ENCODE data around the gene MAGI1. TPM values are rescaled to one million over a fixed set of nuclear protein-coding genes. Genes with fewer than 3 reads are reported as not detected.

The MAGI1 gene
- total and polyA plus RNA-seq, 7 donors, result 10.2 to 54.0 (median 29.8) TPM

DNA sequence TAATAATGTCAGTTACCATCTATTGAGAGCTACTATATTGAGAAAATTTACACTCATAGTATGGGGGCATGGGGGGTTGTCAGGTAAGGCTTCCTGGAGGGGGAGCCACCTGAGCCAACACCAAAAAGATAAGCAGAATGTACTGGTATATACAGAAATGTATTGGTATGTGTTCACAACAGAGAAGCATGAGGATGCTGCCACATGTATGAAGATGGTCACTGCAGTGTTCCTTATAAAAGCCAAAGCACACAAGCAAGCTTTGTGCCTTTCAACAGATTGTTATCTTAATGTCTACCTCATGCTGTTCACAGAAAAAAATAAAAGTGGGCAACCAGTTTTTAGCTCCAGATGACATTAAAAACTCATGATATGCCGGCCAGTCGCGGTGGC lies 149.0 kb downstream of the MAGI1 start:
- Histone ChIP-seq H3K4me1 (peaks cover 0 to 13% (median 13%) of the 10 kb centered on the region in 4 donors), H3K27me3 (no peaks in the 10 kb centered on the region), H3K9me3 (no peaks in the 10 kb centered on the region), H3K36me3 (no peaks in the 10 kb centered on the region), H3K4me3 (no peak overlapping the region), H3K27ac (peak overlapping the region in 3 of 4 donors; percentile 51 to 73 (median 67))
- intact Hi-C loops (cut with DNase I), result loop anchor here (10.0 kb wide), 1 partner anchor 145 kb away; the partner anchor contains the start of gene MAGI1
- no peak for TF ChIP-seq EP300 (IDR thresholded peaks at IDR 0.05)
- TF ChIP-seq, protein P1, sequence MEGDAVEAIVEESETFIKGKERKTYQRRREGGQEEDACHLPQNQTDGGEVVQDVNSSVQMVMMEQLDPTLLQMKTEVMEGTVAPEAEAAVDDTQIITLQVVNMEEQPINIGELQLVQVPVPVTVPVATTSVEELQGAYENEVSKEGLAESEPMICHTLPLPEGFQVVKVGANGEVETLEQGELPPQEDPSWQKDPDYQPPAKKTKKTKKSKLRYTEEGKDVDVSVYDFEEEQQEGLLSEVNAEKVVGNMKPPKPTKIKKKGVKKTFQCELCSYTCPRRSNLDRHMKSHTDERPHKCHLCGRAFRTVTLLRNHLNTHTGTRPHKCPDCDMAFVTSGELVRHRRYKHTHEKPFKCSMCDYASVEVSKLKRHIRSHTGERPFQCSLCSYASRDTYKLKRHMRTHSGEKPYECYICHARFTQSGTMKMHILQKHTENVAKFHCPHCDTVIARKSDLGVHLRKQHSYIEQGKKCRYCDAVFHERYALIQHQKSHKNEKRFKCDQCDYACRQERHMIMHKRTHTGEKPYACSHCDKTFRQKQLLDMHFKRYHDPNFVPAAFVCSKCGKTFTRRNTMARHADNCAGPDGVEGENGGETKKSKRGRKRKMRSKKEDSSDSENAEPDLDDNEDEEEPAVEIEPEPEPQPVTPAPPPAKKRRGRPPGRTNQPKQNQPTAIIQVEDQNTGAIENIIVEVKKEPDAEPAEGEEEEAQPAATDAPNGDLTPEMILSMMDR (IDR thresholded peaks at IDR 0.05), result no peak
- TF ChIP-seq POLR2A (IDR thresholded peaks at IDR 0.05), result no peak
- no peak for TF ChIP-seq POLR2AphosphoS5 (IDR thresholded peaks at IDR 0.05)
- DNase-seq, result no peak
- 97 to 98% methylated on average over 3 of the region's 3 CpGs for WGBS, 2 donors

DNA sequence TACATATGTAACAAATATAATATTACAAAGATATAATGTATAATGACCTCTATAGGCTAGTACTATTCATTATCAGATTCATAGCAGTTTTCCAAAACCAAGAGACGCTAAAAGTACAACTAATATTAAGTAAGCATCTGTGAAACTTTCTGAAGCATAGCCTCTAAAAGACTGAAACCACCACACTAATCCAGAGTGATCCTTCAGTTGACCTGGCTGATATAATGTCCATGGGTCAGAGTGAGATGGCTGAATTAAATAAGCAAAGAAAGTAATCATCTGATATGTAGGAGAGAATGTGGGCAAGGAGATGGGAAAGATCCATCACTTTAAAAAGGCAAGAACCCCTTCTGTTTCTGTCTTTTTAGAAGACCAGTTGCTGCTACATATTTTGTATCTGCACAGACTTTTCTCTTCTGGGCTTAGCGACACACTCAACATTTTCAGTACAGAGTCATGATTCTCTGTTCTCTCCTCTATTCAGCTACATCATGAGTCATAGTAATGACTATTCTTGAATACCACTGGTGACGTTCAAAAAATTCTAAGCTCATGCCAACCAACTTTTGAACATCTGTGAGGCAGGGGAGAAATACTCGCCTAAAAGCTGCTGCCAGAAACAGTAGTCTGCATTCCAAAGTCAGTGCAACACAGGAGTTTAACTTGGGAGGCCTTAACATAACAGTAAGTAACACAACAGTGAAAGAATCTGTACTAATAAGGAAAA lies 149.6 kb downstream of the MAGI1 start:
- Histone ChIP-seq H3K36me3 (no peaks in the 10 kb centered on the region), H3K4me3 (no peak overlapping the region), H3K9me3 (no peaks in the 10 kb centered on the region), H3K27me3 (no peaks in the 10 kb centered on the region), H3K4me1 (peaks cover 0 to 13% (median 12%) of the 10 kb centered on the region in 4 donors), H3K27ac (peak overlapping the region; percentile 36 to 73 (median 59))
- TF ChIP-seq EP300 (IDR thresholded peaks at IDR 0.05), result no peak
- no peak for TF ChIP-seq POLR2A (IDR thresholded peaks at IDR 0.05)
- TF ChIP-seq, protein P1 (IDR thresholded peaks at IDR 0.05), result no peak
- TF ChIP-seq POLR2AphosphoS5 (IDR thresholded peaks at IDR 0.05), result no peak
- DNase-seq, result no peak
- intact Hi-C loops (cut with DNase I), result no loop called here
- 80 to 87% methylated on average over 4 of the region's 4 CpGs for WGBS, 2 donors

DNA sequence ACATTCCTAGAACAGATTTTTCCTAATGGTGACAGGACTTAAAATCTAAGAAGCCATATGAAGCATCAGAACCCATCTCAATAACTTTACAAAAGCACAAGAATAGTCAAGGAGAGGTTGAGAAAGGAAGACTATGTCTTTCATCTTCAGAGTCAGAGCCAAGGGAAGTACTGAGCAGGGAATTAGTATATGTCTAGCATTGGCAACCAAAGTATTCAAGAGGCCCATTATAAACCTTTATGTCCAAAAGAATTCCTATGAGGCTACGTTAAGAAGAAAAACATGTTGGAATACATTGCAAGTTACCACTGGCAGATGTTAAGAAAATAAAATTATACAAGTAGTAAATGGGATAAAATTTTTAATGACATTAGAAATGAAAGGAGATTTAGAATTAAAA lies 150.5 kb downstream of the MAGI1 start:
- H3K27me3 ChIP-seq, result no peaks in the 10 kb centered on the region
- DNase-seq, result no peak
- no peaks in the 10 kb centered on the region for H3K9me3 ChIP-seq
- TF ChIP-seq EP300 (IDR thresholded peaks at IDR 0.05) (no peak), POLR2AphosphoS5 (IDR thresholded peaks at IDR 0.05) (no peak), POLR2A (IDR thresholded peaks at IDR 0.05) (no peak)
- TF ChIP-seq, protein P1 (IDR thresholded peaks at IDR 0.05), result no peak
- H3K27ac ChIP-seq, result peak overlapping the region in 2 of 4 donors; percentile 51 to 73
- peaks cover 0 to 21% (median 14%) of the 10 kb centered on the region in 4 donors for H3K4me1 ChIP-seq
- intact Hi-C loops (cut with DNase I), result no loop called here
- H3K36me3 ChIP-seq, result no peaks in the 10 kb centered on the region
- 81 to 95% methylated on average over 1 of the region's 1 CpG for WGBS, 2 donors
- H3K4me3 ChIP-seq, result no peak overlapping the region

DNA sequence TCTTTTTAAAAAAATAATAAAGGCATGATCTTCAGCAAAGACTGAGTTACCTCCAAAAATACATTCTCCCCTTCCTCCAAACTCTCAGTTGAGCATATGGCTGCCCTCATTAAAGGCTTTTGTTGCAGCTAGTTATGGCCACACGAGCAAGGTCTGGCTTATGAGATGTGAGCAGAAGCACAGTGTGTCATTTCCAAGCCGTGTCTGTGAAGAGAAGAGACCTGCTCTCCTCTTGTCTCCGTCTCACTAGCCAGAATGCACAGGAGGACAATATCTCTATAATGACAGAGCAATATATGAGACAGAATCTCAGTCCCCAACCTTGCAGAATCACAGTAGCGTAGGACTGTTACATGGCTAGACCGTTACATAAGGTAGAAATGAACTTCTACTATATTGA lies 152.3 kb downstream of the MAGI1 start:
- 88 to 91% methylated on average over 5 of the region's 5 CpGs for WGBS, 2 donors
- TF ChIP-seq POLR2AphosphoS5 (IDR thresholded peaks at IDR 0.05), result no peak
- TF ChIP-seq EP300 (IDR thresholded peaks at IDR 0.05), result no peak
- TF ChIP-seq, protein P1 (IDR thresholded peaks at IDR 0.05), result no peak
- no peak for TF ChIP-seq POLR2A (IDR thresholded peaks at IDR 0.05)
- H3K9me3 ChIP-seq, result no peaks in the 10 kb centered on the region
- intact Hi-C loops (cut with DNase I), result no loop called here
- no peak overlapping the region for H3K27ac ChIP-seq
- H3K27me3 ChIP-seq, result no peaks in the 10 kb centered on the region
- H3K36me3 ChIP-seq, result no peaks in the 10 kb centered on the region
- peaks cover 0 to 23% (median 15%) of the 10 kb centered on the region in 4 donors for H3K4me1 ChIP-seq
- no peak overlapping the region for H3K4me3 ChIP-seq
- no peak for DNase-seq
